Measurements from ENCODE around the gene ABHD4.
"Not testable (repeated sequence)": the region's sequence is repeated elsewhere in the genome, so short reads cannot be mapped to it uniquely, and the experiment has no call there.

ABHD4 gene

DNA sequence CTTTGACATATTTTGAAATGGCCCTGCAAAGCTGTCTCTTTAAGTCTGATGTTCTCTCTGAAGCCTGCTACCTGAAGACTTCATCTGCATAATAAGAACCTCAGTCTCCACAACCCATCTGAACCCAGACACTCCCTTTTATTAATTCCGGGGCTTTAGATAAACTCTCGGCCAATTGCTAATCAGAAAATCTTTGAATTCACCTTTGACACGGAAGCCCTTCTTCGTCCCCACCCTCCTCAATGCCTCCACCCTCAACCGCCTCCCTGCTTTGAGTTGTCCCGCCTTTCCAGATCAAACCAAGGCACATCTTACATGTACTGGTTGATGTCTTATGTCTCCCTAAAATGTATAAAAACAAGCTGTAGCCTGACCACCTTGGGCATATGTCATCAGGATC lies 28.5 kb downstream of the ABHD4 start:
- TF ChIP-seq, protein P1, sequence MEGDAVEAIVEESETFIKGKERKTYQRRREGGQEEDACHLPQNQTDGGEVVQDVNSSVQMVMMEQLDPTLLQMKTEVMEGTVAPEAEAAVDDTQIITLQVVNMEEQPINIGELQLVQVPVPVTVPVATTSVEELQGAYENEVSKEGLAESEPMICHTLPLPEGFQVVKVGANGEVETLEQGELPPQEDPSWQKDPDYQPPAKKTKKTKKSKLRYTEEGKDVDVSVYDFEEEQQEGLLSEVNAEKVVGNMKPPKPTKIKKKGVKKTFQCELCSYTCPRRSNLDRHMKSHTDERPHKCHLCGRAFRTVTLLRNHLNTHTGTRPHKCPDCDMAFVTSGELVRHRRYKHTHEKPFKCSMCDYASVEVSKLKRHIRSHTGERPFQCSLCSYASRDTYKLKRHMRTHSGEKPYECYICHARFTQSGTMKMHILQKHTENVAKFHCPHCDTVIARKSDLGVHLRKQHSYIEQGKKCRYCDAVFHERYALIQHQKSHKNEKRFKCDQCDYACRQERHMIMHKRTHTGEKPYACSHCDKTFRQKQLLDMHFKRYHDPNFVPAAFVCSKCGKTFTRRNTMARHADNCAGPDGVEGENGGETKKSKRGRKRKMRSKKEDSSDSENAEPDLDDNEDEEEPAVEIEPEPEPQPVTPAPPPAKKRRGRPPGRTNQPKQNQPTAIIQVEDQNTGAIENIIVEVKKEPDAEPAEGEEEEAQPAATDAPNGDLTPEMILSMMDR (IDR thresholded peaks at IDR 0.05; ENCODE audit: insufficient read depth, low read depth, low read length, missing control alignments) = no peak
- no peak overlapping the region for H3K4me3 ChIP-seq (ENCODE audit: low read depth, low read length)
- DNase-seq (ENCODE audit: low read depth) = no peak

DNA sequence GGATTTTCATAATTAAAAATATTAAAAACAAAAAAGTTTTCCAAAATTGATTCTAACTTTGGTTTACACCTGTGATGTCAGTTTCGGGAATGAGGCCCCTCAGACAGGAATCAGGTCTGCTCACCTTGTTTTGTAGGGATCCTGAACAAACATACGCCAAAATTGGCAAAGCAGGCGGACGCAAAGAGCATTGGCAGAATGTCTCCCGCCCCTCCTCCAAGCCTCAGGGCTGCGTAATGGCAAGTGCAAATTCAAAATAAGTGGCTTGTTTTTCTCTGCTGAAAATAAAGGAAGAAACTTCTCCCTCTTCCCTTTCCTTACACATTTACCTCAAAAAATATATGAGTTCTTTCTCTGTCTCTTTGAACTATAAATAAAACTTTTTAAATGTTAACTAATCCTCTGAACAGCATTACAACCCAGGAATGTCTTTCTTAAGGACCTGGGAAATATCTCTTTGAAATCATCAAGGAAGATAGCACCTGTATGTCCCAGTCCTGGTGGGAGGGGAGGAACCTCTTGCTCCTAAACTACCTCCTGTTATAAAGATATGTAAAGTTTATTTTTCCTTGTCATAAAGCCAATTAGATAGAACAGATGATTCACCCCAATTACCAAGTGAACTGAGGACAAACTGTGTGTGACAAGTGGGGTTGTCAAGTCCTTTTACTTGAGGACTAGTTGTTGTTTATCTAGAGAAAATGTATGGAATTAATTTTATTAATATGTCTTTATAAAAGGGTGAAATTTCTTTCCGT lies 29.6 kb downstream of the ABHD4 start:
- no peak for DNase-seq (ENCODE audit: low read depth)
- TF ChIP-seq, protein P1 (IDR thresholded peaks at IDR 0.05; ENCODE audit: insufficient read depth, low read depth, low read length, missing control alignments) = no peak
- no peak overlapping the region for H3K4me3 ChIP-seq (ENCODE audit: low read depth, low read length)

DNA sequence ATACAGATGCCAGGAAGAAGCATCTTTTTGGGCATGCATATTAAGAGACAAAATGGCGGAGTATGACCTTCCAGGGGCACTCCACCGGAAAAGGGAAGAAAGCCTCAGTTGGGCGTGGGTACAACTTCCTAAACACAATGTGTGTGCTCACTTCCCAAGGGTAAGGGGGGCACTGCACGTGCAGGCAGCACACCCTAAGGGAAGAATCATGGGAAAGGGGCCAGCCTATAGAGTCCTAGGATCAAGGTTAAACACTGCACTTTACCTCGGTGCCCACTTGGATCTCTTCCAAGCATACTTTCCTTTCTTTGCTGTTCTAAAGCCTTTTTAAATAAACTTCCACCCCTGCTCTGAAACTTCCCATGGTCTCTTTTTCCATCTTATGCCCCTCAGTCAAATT lies 31.3 kb downstream of the ABHD4 start:
- DNase-seq (ENCODE audit: low read depth) = no peak
- TF ChIP-seq, protein P1 (IDR thresholded peaks at IDR 0.05; ENCODE audit: insufficient read depth, low read depth, low read length, missing control alignments) = no peak
- no peak overlapping the region for H3K4me3 ChIP-seq (ENCODE audit: low read depth, low read length)

DNA sequence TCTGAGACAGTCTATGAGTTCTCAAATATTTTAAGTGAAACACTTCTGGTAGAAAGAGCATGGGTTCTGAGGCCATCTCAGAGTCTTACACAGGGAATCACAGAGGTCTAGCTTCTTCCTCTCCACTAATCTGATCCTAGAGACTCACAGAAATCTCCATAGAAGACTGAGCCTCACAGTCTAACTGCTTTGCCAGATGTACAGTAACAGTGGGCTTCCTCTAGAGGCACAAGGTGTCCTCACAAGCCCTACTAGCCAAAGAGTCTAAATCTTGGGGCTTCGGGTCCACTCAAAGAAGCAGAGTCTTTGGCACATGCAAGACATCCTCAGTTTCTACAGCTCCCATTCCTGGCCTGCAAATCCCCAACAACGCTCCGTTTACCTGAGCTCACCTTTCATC lies 32.0 kb downstream of the ABHD4 start:
- TF ChIP-seq, protein P1 (IDR thresholded peaks at IDR 0.05; ENCODE audit: insufficient read depth, low read depth, low read length, missing control alignments) = no peak
- H3K4me3 ChIP-seq (ENCODE audit: low read depth, low read length) = no peak overlapping the region
- no peak for DNase-seq (ENCODE audit: low read depth)

DNA sequence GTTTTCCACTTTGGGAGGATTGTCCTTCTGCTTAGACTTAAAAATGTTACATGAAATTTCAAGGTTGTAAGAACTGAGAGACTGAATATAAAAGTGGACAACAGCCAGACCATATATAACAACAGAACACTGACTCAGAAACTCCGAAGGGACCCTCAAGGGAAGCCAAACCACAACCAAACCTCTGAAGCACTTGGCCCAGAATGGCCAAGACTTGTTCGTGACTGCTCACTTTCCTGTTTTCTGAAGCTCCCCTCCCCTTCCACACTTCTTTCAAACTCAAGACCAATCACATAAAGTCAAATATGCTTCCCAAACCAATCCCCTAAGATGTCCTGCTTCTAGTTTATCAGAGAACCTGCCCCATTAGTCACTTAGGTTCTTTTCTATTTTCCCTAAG lies 32.4 kb downstream of the ABHD4 start:
- no peak for DNase-seq (ENCODE audit: low read depth)
- H3K4me3 ChIP-seq (ENCODE audit: low read depth, low read length) = no peak overlapping the region
- TF ChIP-seq, protein P1 (IDR thresholded peaks at IDR 0.05; ENCODE audit: insufficient read depth, low read depth, low read length, missing control alignments) = no peak

DNA sequence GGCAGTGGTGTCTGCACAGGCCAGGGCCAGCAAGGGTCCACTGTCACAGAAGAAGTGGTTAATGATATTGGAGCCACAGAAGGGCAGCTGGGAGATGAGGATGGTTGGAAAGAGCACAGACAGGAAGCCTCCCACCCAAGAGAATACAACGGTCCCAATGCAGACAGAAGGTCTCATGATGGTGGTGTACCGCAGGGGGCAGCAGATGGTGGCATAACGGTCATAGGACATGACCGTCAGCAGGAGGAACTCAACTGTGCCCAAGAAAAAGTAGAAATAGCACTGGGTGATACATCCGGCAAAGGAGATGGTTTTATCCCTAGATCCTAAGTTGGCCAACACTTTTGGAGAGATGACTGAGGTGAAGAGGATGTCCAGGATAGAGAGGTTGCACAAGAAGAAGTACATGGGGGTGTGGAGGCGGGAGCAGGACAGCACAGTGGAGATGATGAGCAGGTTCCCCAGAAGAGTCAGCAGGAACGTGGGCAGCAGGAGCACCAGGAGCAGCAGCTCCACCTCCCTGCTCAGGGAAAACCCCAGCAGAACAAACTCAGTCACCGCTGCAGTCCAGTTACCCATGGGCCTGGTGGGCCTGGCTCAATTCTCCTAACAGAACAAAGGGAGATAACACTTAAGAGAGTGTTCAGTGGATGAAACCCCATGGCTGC lies 36.3 kb downstream of the ABHD4 start:
- TF ChIP-seq, protein P1 (IDR thresholded peaks at IDR 0.05; ENCODE audit: insufficient read depth, low read depth, low read length, missing control alignments) = no peak
- no peak overlapping the region for H3K4me3 ChIP-seq (ENCODE audit: low read depth, low read length)
- no peak for DNase-seq (ENCODE audit: low read depth)

DNA sequence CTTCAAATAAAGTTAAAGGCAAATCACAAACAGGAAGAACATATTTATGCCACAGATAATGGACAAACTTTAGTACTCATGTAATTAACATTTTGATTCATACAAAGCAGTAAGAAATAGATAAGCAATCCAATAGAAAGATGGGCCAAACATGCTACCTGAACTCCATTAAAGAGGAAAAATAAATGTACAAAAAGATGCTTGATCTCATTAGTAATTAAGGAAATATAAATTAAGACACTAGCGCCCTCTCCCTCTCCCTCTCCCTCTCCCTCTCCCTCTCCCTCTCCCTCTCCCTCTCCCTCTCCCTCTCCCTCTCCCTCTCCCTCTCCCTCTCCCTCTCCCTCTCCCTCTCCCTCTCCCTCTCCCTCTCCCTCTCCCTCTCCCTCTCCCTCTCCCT lies 37.9 kb downstream of the ABHD4 start:
- DNase-seq (ENCODE audit: low read depth); H3K4me3 ChIP-seq (ENCODE audit: low read depth, low read length): not testable (repeated sequence)
